HAP-1 (cell line): ENCODE measurements around the gene TMPRSS11D.

Experiments used
- DNase-seq, 2 experiments: peaks; one replicate each; pipeline ENCODE4 v3.0.0-alpha.2; 2016 to 2020; ENCODE audit warnings: low spot score in 2 of 2
- H3K27me3 ChIP-seq: fragments of 250-450 bp; sonication (Bioruptor Pico); 2 replicates; pipeline ENCODE4 v1.5.1; 2020; ENCODE audit warnings: low read depth, mild to moderate bottlenecking, moderate library complexity
- H3K36me3 ChIP-seq: fragments of 250-450 bp; sonication (Bioruptor Pico); replicated peaks from 2 replicates; pipeline ENCODE4 v1.5.1; 2020; ENCODE audit warnings: mild to moderate bottlenecking
- H3K4me1 ChIP-seq: fragments of 250-450 bp; sonication (Bioruptor Pico); 2 replicates; pipeline ENCODE4 v1.5.1; 2020; ENCODE audit warnings: mild to moderate bottlenecking
- H3K4me3 ChIP-seq: fragments of 250-450 bp; sonication (Bioruptor Pico); 2 replicates; pipeline ENCODE4 v1.5.1; 2020; ENCODE audit warnings: mild to moderate bottlenecking, moderate library complexity
- H3K9me3 ChIP-seq: fragments of 250-450 bp; sonication (Bioruptor Pico); 2 replicates; pipeline ENCODE4 v1.5.1; 2020; ENCODE audit warnings: mild to moderate bottlenecking, moderate library complexity
- in situ Hi-C: fragments of 300-500 bp; cut with MboI; formaldehyde crosslinking; loops from 3 replicates; pipeline ENCODE4 v1.14.3; 2020; ENCODE audit warnings: low sequenced_read_pairs, inconsistent platforms, mixed read lengths

Gene TMPRSS11D

DNA sequence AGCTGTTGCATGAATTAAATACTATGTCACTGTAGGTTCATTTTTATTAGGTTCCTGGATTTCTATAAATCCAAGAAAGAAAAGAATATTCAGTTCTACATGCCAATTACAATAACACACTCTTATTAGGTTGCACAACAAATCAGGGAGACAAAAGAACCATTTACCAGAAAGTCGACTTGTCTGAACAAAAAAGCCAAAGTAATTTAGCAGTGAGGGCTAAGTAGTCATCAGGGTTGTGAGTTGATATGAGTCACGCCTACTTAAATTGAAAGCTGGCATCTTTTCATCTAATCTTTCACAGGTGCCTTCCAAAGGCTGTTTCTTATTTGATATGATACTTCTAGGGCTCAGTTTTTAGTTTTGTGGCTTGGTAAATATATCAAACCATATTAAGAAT, 104.2 kb downstream of the TMPRSS11D start:
- Histone ChIP-seq H3K27me3 (no peaks in the 10 kb centered on the region), H3K4me3 (no peak overlapping the region), H3K36me3 (no peaks in the 10 kb centered on the region), H3K4me1 (no peaks in the 10 kb centered on the region), H3K9me3 (no peaks in the 10 kb centered on the region)
- DNase-seq: no peak
- in situ Hi-C loops: no loop called here

- Histone ChIP-seq H3K4me3 (no peak overlapping the region), H3K36me3 (no peaks in the 10 kb centered on the region), H3K9me3 (no peaks in the 10 kb centered on the region), H3K27me3 (no peaks in the 10 kb centered on the region), H3K4me1 (no peaks in the 10 kb centered on the region)
- DNase-seq: no peak
- in situ Hi-C loops: no loop called here
Measured at GRCh38 chr4:67776746-67777145, 107.1 kb downstream of the TMPRSS11D start.
